Liver (tissue), 9 donors: ENCODE data around the gene CEACAM16. TPM values are rescaled to one million over a fixed set of nuclear protein-coding genes. Genes with fewer than 3 reads are reported as not detected.

Experiments
- DNase-seq: peaks from one replicate; pipeline ENCODE4 v3.0.0-alpha.2; 2017; ENCODE audit warnings: low spot score
- H3K27ac ChIP-seq, 2 donors: one replicate each; pipeline ENCODE4 v1.7.0; 2013; ENCODE audit warnings: inconsistent platforms in 2 of 2, low read length in 2 of 2, control low read depth in 1 of 2, low read depth in 1 of 2, mild to moderate bottlenecking in 1 of 2
- H3K27me3 ChIP-seq, 4 donors: one replicate each; pipeline versions ENCODE4 v1.6.1 to v1.7.0; 2013; ENCODE audit warnings: low read length in 3 of 4, inconsistent platforms in 1 of 4, mild to moderate bottlenecking in 1 of 4, moderate library complexity in 1 of 4; ENCODE audit not compliant: control insufficient read depth in 4 of 4, insufficient read depth in 4 of 4
- H3K36me3 ChIP-seq, 4 donors: one replicate each; pipeline versions ENCODE4 v1.6.1 to v1.7.0; 2013; ENCODE audit warnings: low read length in 3 of 4, mild to moderate bottlenecking in 3 of 4, low read depth in 1 of 4, moderate library complexity in 1 of 4; ENCODE audit not compliant: control insufficient read depth in 4 of 4, insufficient read depth in 3 of 4
- H3K4me1 ChIP-seq, 4 donors: one replicate each; pipeline versions ENCODE4 v1.6.1 to v1.7.0; 2013; ENCODE audit warnings: low read length in 3 of 4, mild to moderate bottlenecking in 3 of 4, moderate library complexity in 1 of 4; ENCODE audit not compliant: control insufficient read depth in 4 of 4, insufficient read depth in 4 of 4
- H3K4me3 ChIP-seq, 3 donors: one replicate each; pipeline versions ENCODE4 v1.6.1 to v1.7.0; 2013; ENCODE audit warnings: low read length in 3 of 3, control low read depth in 1 of 3, low read depth in 1 of 3, mild to moderate bottlenecking in 1 of 3
- H3K9ac ChIP-seq, 2 donors: one replicate each; pipeline ENCODE4 v1.7.0; 2013; ENCODE audit warnings: low read length in 2 of 2, mild to moderate bottlenecking in 2 of 2, moderate library complexity in 2 of 2, control low read depth in 1 of 2, low read depth in 1 of 2
- H3K9me3 ChIP-seq, 4 donors: one replicate each; pipeline versions ENCODE4 v1.6.1 to v1.7.0; 2013; ENCODE audit warnings: low read length in 3 of 4; ENCODE audit not compliant: control insufficient read depth in 4 of 4
- ATF3 ChIP-seq: IDR thresholded peaks from 2 replicates; pipeline ENCODE4 v1.6.1; 2016; ENCODE audit warnings: antibody characterized with exemption
- FOXA1 ChIP-seq: IDR thresholded peaks from 2 replicates; pipeline ENCODE4 v1.6.1; 2016; ENCODE audit warnings: antibody characterized with exemption
- HNF4G ChIP-seq: IDR thresholded peaks from 2 replicates; pipeline ENCODE4 v1.6.1; 2016; ENCODE audit warnings: antibody characterized with exemption
- JUND ChIP-seq, 2 donors: IDR thresholded peaks; 2 replicates each; pipeline ENCODE4 v1.6.1; 2016; ENCODE audit warnings: antibody characterized with exemption in 2 of 2
- MAX ChIP-seq: IDR thresholded peaks from 2 replicates; pipeline ENCODE4 v1.6.1; 2016; ENCODE audit warnings: antibody characterized with exemption
- NR2F2 ChIP-seq: IDR thresholded peaks from 2 replicates; pipeline ENCODE4 v1.6.1; 2016; ENCODE audit warnings: antibody characterized with exemption
- RXRA ChIP-seq, 2 donors: IDR thresholded peaks; 2 replicates each; pipeline ENCODE4 v1.6.1; 2017 to 2018; ENCODE audit warnings: antibody characterized with exemption in 2 of 2, mild to moderate bottlenecking in 1 of 2
- SP1 ChIP-seq: IDR thresholded peaks from 2 replicates; pipeline ENCODE4 v1.6.1; 2018; ENCODE audit warnings: antibody characterized with exemption, mild to moderate bottlenecking
- YY1 ChIP-seq: IDR thresholded peaks from 2 replicates; pipeline ENCODE4 v1.6.1; 2016; ENCODE audit warnings: antibody characterized with exemption, mild to moderate bottlenecking
- WGBS: extraction: QIAGEN DNeasy Blood & Tissue Kit; methylation state at CpG from one replicate; pipeline ENCODE4 v1.1.7; 2013; 5-methylcytosine and 5-hydroxymethylcytosine counted together
- polyA plus RNA-seq, 2 donors: library from polyadenylated mRNA; stranded (reverse) in 1 of 2; unstranded in 1 of 2; fragments of 200-250 nt in 1 of 2; fragments of >200 nt in 1 of 2; fragmentation: Nextera tagmentation in 1 of 2; extraction: Ambion mirVana in 1 of 2; gene quantifications; one replicate each; pipeline versions ENCODE4 v1.2.1 to v1.2.3, GENCODE V29; 2013 to 2015
- total RNA-seq, 2 donors: library from RNA; depleted of rRNA; stranded (reverse); fragments of >200 nt; gene quantifications; one replicate each; pipeline ENCODE4 v1.2.3, GENCODE V29; 2014
- TF ChIP-seq, protein P1 (sequence below): IDR thresholded peaks from 2 replicates; pipeline ENCODE4 v1.6.1; 2016; ENCODE audit warnings: antibody characterized with exemption, mild to moderate bottlenecking
- TF ChIP-seq, protein P2 (sequence below): IDR thresholded peaks from 2 replicates; pipeline ENCODE4 v1.6.1; 2016; ENCODE audit warnings: antibody characterized with exemption
- TF ChIP-seq, protein P3 (sequence below): fragments of 150-350 bp; IDR thresholded peaks from 2 replicates; pipeline ENCODE4 v1.5.1; 2017; ENCODE audit warnings: improper control_type of control experiment, low read depth, low read length; ENCODE audit not compliant: missing input control
- donor health status: healthy.
- donor health status: healthy.
- donor health status: healthy.
- donor health status: healthy.
- donor health status: healthy.

CEACAM16 gene
- total and polyA plus RNA-seq, 4 donors, result 0.09 TPM; not detected in 3

- TF ChIP-seq, protein P1, sequence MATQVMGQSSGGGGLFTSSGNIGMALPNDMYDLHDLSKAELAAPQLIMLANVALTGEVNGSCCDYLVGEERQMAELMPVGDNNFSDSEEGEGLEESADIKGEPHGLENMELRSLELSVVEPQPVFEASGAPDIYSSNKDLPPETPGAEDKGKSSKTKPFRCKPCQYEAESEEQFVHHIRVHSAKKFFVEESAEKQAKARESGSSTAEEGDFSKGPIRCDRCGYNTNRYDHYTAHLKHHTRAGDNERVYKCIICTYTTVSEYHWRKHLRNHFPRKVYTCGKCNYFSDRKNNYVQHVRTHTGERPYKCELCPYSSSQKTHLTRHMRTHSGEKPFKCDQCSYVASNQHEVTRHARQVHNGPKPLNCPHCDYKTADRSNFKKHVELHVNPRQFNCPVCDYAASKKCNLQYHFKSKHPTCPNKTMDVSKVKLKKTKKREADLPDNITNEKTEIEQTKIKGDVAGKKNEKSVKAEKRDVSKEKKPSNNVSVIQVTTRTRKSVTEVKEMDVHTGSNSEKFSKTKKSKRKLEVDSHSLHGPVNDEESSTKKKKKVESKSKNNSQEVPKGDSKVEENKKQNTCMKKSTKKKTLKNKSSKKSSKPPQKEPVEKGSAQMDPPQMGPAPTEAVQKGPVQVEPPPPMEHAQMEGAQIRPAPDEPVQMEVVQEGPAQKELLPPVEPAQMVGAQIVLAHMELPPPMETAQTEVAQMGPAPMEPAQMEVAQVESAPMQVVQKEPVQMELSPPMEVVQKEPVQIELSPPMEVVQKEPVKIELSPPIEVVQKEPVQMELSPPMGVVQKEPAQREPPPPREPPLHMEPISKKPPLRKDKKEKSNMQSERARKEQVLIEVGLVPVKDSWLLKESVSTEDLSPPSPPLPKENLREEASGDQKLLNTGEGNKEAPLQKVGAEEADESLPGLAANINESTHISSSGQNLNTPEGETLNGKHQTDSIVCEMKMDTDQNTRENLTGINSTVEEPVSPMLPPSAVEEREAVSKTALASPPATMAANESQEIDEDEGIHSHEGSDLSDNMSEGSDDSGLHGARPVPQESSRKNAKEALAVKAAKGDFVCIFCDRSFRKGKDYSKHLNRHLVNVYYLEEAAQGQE, result no peak
- TF ChIP-seq JUND (IDR thresholded peaks at IDR 0.05) (no peak), HNF4G (no peak), YY1 (no peak), FOXA1 (no peak), SP1 (no peak), RXRA (IDR thresholded peaks at IDR 0.05) (no peak), ATF3 (no peak), MAX (no peak), NR2F2 (no peak)
- TF ChIP-seq, protein P2, sequence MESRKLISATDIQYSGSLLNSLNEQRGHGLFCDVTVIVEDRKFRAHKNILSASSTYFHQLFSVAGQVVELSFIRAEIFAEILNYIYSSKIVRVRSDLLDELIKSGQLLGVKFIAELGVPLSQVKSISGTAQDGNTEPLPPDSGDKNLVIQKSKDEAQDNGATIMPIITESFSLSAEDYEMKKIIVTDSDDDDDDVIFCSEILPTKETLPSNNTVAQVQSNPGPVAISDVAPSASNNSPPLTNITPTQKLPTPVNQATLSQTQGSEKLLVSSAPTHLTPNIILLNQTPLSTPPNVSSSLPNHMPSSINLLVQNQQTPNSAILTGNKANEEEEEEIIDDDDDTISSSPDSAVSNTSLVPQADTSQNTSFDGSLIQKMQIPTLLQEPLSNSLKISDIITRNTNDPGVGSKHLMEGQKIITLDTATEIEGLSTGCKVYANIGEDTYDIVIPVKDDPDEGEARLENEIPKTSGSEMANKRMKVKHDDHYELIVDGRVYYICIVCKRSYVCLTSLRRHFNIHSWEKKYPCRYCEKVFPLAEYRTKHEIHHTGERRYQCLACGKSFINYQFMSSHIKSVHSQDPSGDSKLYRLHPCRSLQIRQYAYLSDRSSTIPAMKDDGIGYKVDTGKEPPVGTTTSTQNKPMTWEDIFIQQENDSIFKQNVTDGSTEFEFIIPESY, result no peak
- TF ChIP-seq, protein P3, sequence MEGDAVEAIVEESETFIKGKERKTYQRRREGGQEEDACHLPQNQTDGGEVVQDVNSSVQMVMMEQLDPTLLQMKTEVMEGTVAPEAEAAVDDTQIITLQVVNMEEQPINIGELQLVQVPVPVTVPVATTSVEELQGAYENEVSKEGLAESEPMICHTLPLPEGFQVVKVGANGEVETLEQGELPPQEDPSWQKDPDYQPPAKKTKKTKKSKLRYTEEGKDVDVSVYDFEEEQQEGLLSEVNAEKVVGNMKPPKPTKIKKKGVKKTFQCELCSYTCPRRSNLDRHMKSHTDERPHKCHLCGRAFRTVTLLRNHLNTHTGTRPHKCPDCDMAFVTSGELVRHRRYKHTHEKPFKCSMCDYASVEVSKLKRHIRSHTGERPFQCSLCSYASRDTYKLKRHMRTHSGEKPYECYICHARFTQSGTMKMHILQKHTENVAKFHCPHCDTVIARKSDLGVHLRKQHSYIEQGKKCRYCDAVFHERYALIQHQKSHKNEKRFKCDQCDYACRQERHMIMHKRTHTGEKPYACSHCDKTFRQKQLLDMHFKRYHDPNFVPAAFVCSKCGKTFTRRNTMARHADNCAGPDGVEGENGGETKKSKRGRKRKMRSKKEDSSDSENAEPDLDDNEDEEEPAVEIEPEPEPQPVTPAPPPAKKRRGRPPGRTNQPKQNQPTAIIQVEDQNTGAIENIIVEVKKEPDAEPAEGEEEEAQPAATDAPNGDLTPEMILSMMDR, result no peak
- H3K36me3 ChIP-seq, result peaks cover 0 to 11% (median 3%) of the 10 kb centered on the region in 4 donors
- H3K27ac ChIP-seq, result no peak overlapping the region
- H3K4me3 ChIP-seq, result no peak overlapping the region
- peaks cover 0 to 2% (median 0%) of the 10 kb centered on the region in 4 donors for H3K4me1 ChIP-seq
- H3K9ac ChIP-seq, result no peak overlapping the region
- no peak for DNase-seq
- no peaks in the 10 kb centered on the region for H3K9me3 ChIP-seq
- WGBS, result 80% methylated on average over 8 of the region's 8 CpGs
- no peaks in the 10 kb centered on the region for H3K27me3 ChIP-seq
These were observed 21.7 kb upstream of the CEACAM16 start for GRCh38 chr19:44677019-44677811.

DNA sequence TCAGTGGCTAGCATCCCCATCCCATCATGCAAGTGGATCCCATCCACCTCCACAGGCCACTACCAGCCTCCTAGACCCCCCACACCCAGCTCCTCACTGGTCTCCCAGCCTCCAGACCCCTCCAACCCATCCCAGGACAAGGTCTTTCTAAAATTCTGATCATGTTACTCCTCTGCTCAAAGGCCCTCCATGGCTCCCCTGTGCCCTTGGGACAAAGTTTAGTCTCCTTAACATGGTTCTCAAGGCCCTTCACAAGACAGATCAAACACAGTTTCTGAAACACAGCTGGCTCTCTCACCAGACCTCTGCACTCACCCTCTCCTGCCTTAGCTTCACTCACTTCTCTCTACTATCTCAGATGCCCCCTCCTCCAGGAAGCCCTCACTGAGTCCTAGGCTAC, 18.4 kb upstream of the CEACAM16 start:
- Histone ChIP-seq H3K36me3 (peaks cover 0 to 7% (median 3%) of the 10 kb centered on the region in 4 donors), H3K9me3 (no peaks in the 10 kb centered on the region), H3K9ac (no peak overlapping the region), H3K27ac (no peak overlapping the region), H3K27me3 (no peaks in the 10 kb centered on the region), H3K4me1 (peaks cover 0 to 2% (median 0%) of the 10 kb centered on the region in 4 donors), H3K4me3 (no peak overlapping the region)
- DNase-seq, result no peak
- TF ChIP-seq, protein P2, result no peak
- TF ChIP-seq RXRA (IDR thresholded peaks at IDR 0.05), result no peak
- TF ChIP-seq YY1, result no peak
- TF ChIP-seq ATF3, result no peak
